A172 (cell line): ENCODE data around the gene CAMTA1. TPM values are rescaled to one million over a fixed set of nuclear protein-coding genes. Genes with fewer than 3 reads are reported as not detected.

ENCODE experiments used
- DNase-seq: peaks from one replicate; pipeline ENCODE4 v3.0.0-alpha.2; 2015; ENCODE audit warnings: low spot score
- total RNA-seq: library from RNA; depleted of rRNA; stranded (reverse); fragments of >200 nt; shearing (Covaris generic); gene quantifications from 2 replicates; pipeline ENCODE4 v1.2.3, GENCODE V29; 2014

CAMTA1 gene
- total RNA-seq, 1 experiment from 2014 or later: 97.5 TPM

DNA sequence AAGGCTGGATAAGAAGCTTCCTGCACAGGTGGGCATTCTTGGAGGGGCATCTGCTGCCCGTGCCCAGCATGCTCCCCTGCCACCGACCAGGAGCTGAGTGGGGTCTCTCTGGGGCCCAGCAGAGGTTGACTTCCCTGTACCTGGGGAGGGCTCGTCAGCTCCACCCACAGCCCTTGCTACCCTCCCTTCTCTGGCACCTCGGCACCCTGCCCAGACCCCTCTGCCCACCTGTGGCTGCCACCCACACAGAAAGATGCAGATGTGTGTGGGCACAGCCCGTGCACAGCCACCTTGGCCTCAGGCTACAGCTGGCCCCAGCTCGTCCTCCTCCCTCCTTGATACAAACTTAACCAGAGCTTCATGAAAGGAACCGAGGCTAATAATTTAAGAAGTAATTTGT, 744.7 kb downstream of the CAMTA1 start:
- no peak for DNase-seq

DNA sequence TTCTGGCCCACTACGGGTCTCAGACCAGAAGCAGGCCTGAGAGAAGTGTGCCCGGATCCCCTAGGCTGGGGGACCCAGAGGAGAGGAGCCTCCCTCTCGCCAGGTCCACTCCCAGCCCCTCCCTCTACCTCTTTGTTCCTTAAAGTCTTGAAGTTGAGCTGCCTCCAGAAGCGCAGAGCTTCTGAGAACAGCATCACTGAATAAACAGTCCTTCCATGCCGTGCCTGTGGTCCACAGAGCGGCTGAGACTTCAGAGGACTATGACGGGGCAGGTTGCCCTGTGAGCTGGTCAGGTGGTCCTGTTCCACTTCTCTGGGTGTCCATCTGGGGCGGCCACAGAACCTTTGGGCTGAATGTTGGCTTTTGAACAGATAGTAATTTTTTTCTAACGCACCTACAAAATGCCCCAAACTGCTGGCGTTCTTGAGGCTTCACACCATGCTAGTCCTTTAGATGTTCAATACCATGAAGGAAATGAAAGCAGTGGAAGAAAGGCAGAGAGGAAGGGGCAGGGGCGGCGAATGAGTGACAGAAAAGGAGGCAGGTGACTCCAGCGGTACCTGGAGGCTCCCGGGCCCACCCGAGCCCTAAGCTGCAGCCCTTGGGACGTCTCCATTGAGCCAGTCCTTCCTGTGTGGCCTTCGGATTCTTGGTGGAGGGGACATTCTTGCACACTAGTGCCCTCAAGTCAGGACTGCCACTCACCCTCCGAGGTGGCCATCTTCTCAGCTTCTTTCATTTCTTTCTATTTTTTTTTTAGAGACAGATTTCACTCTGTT, 746.5 kb downstream of the CAMTA1 start:
- DNase-seq: no peak

DNA sequence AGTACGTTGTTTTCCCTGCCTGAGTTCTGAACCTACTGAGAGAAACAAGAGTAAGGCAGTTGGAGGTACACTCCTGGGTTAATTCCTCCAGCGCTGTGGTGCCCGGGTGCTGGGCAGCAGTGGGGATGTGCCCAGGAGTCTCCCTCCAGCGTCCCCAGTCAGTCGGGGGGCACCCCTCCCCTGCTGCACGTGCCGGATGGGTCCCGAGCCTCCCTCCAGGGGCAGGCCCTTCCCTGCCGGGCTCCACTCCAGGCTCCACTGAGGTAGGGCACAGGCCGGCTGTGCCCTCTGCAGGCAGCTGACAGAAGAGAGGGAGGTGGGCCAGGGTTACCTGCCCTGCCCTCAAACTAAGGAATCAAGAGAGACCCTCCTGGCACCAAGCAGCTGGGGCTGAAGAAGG, 747.8 kb downstream of the CAMTA1 start:
- no peak for DNase-seq

DNA sequence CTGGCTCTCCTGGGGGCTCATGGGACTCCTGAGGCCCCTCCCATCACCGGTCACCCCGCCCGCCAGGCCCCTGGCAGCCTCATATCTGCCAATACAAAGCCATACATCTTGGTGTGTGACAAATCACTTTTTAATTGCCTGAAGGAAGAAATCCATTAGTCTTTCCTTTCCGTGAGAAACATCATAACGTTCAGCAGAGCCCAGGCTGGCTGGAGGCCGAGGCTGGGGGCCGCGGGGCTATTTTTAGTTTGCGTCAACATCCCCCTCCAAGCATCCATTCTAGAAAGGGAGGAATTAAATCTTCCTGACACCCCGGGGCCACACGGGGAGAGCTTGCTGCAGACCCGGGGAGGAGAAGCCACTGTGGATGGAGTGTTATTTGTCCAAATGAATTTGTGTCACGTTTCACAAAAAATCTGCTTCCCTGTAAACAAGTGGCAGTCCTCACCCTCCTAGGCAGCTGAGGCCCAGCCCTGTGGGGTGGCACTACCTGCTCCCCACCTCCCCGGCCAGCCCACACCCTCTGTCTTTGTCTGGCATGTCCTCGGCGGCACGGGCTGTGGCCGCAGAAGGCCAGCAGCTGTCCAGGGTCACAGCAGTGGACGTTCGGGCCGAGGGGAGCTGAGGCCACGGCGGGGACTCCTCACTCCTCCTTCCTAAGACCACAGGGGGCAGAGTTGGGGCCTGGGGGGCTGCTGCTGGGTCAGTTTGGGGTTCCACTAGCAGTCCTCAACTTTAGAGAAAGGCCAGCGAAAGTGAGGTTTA, 749.0 kb downstream of the CAMTA1 start:
- DNase-seq: no peak

DNA sequence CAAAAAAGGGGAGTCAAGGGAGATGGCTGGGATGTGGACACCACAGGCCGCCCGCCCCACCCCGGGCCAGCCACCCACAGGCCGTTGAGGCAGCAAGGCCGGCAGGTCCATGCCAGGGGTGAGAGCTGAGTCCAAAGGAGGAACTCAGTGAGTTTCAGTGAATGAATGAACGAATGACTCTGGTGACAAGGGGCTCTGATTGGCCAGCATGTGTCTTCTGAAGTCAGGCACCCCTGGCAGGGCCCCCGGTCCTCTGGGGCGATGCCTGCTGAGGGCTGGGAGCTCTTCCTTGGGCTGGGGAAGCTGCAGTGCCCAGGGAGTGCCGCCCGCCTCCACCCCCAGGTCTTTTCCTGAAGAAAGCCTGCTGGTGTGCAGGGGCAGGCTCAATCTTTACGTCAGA, 749.8 kb downstream of the CAMTA1 start:
- DNase-seq: no peak

DNA sequence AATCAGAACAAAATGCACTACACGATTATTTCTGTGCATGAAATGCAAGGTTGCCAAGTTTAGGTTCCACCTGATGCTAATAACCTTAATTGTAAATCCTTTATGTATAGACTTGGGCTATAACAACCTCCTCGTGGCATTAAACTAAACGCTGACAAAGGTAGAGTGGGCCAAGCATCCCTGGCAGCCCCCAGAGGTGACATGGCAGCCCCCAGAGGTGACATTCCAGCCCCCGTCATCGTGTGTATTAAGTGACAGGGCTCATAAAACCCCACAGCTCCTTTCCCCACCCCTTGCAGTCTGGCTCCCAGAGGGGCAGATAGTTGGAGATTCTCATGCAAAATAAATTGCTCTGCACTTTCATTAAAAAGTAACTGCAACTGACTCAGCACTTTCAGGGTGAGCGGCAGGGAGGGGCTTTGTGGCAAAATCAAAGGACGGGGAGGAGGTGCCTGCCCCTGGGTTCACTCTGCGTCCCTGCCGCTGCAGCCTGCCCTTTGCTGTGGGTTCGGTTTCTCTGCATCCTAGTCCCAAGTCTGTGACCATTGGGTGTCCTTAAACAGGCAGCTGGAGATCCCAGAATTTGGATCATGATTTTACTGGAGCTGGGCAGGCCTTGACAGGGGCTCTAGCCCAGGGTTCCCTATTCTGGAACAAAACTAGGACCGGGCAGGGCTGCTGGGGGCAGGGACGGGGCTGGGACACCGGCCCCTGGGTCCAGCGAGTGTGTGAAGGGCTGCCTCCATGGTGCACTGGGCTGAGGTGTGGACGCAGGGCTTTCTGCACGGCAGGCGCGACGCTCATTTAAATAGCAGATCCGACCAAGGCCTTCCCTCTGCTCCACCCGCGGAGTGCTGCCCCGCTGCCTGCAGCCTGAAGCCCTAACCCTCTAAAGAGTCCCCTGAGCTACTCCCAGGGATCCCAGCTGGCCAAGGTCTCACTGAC, 751.0 kb downstream of the CAMTA1 start:
- no peak for DNase-seq

DNA sequence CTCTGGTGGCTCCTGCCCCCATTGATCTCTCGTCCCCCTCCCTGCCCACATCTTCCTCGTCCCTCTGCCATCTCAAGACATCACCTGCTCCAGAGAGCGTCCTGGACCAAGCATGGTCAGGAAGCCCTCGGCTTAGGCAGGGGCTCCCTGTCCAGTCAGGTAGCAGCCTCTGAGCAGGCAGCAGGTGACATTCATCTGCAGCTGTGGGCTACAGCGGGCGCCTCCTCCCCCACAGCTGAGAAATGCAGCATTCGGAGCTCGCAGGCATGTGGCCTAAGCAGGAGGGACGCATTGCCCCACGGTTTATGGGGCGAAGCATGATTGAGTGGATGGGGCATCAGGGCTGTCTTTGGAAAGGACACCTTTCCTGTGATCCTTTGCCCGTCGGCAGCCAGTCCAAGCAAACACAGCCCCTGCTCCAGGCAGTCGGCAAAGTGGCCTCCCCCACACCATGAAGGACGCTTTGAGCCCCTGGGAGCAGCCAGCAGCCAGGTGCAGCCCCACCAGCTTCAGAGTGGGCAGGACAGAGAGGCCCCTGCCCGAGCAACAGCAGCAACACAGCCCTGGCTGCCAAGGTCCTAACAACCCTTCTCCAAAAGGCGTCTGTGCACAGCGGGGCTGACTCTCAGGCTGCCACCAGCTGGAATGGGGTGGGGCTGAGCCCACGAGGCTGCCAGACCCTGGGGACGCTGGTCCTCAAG, 751.8 kb downstream of the CAMTA1 start:
- no peak for DNase-seq

DNA sequence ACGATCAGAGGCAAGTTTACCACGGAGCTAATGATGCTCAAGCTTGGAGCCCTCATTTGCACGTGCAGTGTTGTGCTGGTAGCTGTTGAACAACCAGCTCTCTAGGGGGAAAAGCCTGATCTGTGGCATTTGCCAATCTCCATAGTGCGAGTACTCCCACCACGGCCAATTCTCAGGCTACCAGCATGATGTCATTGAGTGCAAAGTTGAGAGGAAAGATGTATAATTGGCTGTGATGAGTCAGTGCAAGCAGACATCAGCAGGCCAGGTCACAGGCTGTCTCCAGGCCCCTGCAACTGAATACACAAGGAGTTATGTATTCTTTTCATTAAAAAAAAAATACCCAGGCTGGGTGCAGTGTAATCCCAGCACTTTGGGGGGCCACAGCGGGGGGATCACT, 752.8 kb downstream of the CAMTA1 start:
- DNase-seq: no peak

DNA sequence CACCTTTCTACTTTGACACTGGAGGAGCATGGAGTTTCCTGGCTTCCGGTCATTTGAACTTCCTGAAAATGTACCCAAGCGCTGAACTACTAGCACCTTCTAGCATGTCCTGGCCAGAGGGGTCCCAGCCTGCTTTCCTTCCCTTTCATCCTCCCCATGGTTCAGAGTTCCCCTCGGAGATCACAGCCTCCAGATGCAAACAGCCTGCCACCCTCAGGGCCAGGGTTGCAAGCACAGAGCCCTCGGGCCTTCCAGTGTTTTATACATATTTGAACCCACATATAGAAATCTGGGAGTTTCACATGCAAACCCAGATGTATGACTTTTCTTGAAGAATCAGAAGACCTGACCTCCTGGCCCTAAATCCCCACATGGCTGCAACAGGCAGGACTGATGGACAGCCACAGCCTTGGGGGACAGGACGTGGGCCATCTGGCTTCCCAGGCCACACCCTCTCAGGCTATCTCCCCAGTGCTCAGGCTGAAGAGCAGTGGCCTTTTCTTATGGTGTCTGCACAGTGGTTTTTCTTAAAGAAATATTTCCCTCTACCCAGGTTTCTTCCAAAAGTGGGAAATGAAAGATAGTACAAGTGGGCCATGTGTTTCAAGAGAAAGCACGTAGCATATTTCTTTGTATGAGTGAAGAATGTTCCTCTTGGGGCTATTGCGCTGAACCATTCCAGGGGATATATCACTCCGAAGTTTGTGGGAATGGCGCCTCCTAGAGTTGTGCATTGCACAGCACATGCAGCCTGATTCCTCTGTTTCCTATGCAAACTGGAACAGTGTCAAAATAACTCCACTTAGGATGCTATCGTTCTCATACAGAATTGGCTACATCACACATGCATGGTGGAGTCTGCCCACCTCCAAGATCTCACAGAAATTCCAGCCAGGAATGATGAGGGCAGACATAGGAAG, 753.9 kb downstream of the CAMTA1 start:
- no peak for DNase-seq

DNA sequence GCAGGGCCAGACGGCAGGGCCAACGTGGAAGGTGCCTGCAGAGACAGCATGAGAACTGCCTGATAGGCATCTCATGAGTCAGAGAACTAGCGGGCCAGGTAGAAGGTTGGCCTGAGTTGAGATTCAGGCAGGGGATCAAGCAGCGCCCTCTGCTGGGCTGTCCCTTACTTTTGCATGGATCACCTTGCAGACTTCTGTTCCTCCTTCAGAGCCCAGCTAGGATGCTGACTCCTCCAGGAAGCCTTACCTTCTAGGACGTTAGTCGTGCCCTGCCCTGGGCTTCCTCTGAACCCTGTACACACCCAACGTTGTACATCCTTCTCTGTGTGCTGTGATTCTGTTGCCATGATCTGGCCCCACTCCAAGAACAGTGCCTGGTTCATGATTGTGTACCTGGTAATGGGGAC, 754.5 kb downstream of the CAMTA1 start:
- peak; percentile 73 for DNase-seq

DNA sequence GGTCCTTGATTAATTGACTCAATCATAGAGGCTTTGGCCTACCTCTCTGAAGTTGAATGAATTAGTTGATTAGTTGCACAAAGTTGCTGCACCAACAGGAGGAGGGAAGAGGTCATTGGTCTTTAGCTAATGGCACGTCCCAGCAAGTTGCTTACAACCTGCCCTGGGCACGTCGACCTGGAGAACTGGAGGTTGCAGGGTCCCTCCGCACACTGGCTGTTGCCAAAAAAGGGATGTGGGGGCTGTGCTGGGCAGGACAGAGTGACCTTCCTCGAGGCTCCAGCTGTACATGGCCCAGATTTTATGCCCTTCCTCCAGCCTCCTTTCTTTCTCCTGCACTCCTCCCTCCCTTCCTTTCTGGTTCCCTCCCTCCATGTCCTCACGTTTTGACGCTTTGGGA, 755.6 kb downstream of the CAMTA1 start:
- DNase-seq: no peak

DNA sequence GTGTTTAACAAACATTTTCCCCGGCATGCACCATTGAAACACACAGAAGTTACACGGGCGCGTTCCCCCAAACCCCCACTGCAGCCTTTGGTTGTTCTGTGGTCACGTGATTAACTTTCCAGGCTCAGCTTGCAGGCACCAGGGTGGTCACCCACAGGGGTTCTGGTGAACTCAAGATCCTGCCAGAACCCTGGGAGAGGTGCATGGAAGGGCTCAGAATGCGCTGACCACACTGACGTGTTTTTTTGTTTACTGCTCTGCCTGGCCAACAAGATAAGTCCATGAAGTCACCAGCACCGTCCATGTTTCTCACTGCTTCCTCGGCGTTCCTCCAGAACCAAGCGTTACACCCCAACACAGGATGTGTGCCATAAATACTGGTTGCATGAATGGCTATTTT, 756.4 kb downstream of the CAMTA1 start:
- no peak for DNase-seq

DNA sequence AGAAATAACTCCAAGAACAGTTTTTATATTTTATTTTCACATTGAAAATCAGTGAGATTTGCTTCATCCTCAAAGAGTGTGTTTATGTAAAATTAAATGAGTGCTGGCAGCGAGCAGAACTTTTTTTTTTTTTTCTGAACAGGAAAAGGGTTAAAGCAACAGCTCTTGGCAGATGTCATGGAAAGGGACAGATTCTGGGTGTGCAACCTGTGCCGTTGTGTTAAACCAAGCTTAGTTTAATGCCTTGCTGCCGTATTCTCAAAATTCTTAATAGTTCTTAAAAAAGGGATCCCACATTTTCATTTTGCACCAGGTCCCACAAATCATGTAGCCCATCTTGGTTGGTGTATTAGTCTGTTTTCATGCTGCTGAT, 758.5 kb downstream of the CAMTA1 start:
- no peak for DNase-seq

DNA sequence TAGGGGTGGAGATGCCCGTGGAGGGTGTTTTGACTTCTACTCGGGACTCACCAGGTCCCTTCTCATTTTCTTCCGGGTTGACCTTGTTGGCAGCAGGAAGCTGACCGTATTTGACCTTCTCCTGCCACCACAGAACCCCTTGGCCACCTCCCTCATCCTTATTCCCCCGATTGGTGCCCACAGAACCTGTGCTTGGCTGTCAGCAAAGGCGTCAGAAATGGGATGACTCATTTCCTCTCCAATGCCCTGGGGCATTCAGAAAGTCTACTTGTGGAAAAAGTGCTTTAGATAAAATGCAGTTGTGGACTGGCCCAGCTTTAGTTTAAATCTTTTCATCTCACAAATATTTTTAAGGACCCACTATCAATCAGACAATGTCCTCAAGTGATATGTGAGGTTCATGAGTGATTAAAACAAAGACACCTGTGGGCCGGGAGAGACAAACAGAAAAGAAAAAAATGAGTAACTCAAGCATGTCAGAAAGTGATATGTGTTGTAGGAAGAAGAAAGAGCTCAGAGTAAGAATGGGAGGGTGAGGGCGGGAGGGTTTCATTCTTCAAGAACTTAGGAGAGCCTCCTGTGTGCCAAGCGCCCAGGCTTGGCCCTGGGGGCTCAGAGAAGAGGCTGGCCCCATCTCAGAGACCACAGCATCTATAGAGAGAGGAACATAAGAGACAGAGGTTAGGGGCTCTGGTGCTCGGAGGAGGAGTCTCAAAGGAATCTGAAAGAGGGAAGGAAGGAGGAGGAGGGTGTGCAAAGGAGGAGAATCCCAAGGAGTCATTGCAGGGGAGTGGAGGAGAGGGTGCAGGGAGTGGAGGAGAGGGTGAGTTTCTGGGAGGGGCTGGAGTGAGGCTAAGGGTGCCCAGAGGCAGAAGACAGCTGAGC, 764.3 kb downstream of the CAMTA1 start:
- DNase-seq: peak; percentile 94

DNA sequence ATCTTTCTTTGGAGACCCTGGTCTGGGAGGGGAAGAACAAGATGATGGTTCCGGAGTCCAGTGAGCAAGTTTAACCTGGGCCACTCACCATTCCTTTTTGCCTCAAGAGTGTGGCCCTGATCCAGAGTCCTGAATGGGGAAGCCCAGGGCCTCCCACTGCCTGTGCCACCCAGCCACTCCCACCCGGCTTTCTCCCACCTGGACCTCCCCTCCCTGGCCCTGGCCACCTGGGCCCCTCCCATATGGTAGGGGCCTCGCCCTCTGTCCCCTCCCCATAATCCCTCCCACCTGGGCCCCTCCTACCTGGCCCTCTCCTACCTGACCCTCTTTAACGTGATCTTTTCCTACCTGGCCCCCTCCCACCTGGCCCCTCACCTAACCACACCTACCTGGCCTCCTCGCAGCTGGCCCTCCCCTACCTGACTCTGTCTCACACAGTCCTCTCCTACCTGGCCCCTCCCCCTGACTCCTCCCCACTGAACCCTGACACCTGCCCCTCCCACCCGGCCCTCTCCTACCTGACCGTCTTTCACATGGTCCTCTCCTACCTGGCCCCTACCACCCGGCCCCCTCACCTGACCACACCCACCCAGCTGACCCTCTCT, 765.1 kb downstream of the CAMTA1 start:
- no peak for DNase-seq

DNA sequence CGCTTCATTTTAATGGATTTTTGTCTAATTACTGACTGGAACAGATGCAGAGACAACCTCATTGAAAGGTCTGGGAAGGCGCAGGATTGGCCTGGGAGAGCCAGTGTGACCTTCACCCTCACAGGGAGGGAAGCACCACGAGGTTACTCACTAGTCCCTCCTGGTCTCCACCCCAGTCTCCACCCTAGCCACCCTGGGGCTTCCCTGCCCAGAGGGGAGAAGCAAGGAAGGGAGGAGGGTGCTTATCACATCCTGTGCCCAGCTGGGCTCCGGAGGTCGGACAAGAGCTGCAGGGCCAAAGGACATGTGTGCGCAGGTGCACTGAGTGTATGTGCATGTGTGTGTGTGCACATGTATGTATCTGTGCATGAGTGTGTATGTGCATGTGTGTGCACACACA, 765.7 kb downstream of the CAMTA1 start:
- no peak for DNase-seq

DNA sequence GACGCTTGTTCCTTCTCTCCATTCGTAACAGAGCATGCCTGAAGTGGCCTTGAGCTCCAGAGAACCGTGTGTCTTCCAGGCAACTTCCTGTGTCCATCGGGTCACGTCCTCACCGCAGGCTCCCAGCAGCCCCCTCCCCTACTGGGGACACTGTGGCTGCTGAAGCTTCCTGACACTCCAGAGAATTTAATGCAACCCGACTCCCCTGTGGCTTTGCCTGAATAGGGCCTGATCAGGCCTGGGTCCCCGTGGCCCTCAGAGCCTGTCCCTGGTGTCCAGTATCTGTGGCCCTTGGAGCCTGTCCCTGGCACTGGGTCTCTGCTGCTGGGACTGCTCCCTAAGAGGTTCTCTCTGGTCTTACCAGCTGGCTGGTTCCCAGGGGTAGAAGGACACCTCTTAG, 766.2 kb downstream of the CAMTA1 start:
- DNase-seq: no peak

DNA sequence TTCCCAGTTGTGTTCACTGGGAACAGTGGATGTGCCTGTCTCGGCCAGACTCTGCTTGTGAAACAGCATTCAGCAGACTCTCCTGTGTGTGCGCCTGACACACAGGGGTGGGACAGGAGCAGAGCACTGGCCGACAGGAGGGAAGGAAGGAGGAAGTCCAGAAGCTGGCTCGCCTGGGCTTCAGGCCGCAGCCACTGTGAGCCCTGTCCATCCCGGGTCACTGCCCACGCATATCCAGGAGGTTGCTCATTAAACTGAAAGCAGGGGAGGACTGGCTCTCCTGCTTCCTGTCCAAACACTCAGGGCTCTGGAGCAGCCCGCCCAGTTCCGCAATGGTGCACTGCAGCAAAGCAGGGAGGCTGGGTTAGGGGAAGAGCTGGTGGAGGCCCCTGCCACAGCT, 767.1 kb downstream of the CAMTA1 start:
- DNase-seq: no peak

DNA sequence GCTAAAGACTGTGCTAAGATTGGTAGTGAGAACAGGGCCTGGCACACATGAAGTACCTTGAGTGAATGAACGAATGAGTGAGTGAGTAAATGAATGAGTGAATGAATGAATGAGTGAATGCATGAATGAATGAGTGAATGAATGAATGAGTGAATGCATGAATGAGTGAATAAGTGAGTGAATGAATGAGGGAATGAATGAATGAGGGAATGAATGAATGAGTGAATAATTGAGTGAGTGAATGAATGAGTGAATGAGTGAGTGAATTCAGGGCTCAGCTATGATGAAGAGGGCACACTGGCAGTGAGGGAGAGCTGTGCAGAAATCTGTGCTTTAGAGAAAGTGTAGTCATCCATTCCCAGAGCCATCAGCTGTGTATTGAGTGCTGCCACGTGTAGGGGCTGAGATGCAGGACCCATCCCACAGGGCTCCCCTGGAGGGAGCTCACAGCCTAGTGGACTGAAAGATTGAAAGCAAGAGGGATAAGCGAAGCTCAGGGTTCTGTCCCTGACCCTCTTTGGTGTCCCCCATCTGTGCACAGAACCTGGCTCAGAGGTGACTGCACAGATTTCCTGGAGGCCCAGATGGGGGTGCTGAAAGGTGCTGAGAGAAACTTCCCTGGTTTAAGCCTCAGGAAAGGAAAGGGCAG, 767.9 kb downstream of the CAMTA1 start:
- no peak for DNase-seq
